ENCODE results near the gene PARP1.

The PARP1 gene

DNA sequence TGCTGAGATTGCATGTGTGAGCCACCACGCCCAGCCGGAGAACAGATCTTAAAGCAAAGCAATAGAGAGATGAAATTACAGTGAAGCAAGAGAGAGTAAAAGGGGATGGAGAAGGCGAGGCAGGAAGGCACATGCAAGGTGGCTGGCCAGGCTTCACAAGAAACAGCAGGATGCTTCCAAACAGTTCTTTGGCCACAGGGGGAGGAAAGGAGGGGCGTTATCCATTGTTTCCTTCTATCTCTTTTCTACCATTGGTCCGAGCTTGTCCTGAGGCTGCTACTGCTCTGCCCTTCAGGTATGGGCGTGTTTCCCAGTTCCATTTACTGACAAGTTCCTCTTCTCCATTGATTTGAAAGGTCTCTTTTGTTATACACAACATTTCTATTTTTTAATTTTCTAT lies 33.7 kb upstream of the PARP1 start:
- no peak for DNase-seq (ENCODE audit: low read depth)
- H3K4me3 ChIP-seq (ENCODE audit: control insufficient read depth, low read depth, low read length): no peak overlapping the region
- TF ChIP-seq, protein P1, sequence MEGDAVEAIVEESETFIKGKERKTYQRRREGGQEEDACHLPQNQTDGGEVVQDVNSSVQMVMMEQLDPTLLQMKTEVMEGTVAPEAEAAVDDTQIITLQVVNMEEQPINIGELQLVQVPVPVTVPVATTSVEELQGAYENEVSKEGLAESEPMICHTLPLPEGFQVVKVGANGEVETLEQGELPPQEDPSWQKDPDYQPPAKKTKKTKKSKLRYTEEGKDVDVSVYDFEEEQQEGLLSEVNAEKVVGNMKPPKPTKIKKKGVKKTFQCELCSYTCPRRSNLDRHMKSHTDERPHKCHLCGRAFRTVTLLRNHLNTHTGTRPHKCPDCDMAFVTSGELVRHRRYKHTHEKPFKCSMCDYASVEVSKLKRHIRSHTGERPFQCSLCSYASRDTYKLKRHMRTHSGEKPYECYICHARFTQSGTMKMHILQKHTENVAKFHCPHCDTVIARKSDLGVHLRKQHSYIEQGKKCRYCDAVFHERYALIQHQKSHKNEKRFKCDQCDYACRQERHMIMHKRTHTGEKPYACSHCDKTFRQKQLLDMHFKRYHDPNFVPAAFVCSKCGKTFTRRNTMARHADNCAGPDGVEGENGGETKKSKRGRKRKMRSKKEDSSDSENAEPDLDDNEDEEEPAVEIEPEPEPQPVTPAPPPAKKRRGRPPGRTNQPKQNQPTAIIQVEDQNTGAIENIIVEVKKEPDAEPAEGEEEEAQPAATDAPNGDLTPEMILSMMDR (IDR thresholded peaks at IDR 0.05; ENCODE audit: control insufficient read depth, insufficient read depth, low read depth, low read length, missing control alignments): no peak

DNA sequence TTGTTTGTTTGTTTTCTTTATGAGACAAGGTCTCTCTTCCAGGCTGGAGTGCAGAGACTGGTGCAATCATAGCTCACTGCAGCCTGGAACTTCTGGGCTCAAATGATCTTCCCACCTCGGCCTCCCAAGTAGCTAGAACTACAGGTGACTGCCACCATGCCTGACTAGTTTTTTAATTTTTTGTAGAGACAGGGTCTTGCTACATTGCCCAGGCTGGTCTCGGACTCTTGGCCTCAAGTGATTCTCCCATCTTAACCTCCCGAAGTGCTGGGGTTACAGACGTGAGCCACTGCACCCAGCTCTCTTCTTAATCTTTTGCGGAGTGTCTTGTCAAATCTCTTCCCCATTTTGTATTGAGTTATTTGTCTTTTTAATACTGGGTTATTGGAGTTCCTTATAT lies 32.6 kb upstream of the PARP1 start:
- TF ChIP-seq, protein P1 (IDR thresholded peaks at IDR 0.05; ENCODE audit: control insufficient read depth, insufficient read depth, low read depth, low read length, missing control alignments): no peak
- DNase-seq (ENCODE audit: low read depth): no peak
- no peak overlapping the region for H3K4me3 ChIP-seq (ENCODE audit: control insufficient read depth, low read depth, low read length)

DNA sequence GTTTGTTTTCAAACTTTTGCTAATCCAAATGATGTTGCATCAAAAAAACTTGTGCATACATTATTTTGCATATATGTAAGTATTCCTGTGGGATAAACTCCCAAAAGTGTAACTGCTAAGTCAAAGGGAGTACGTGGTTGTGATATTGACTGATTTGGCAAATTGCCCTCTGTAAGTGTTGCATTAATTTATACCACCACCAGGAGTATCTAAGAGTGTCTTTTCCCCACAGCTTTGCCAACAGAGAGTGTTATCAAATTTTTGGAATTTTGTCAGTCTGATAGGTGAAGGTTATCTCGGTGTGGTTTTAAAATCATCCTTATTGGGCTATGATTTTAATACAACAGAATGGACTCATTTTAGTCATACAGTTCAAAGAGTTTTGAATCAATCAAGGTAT lies 30.1 kb upstream of the PARP1 start:
- DNase-seq (ENCODE audit: low read depth): no peak
- H3K4me3 ChIP-seq (ENCODE audit: control insufficient read depth, low read depth, low read length): no peak overlapping the region
- TF ChIP-seq, protein P1 (IDR thresholded peaks at IDR 0.05; ENCODE audit: control insufficient read depth, insufficient read depth, low read depth, low read length, missing control alignments): no peak

DNA sequence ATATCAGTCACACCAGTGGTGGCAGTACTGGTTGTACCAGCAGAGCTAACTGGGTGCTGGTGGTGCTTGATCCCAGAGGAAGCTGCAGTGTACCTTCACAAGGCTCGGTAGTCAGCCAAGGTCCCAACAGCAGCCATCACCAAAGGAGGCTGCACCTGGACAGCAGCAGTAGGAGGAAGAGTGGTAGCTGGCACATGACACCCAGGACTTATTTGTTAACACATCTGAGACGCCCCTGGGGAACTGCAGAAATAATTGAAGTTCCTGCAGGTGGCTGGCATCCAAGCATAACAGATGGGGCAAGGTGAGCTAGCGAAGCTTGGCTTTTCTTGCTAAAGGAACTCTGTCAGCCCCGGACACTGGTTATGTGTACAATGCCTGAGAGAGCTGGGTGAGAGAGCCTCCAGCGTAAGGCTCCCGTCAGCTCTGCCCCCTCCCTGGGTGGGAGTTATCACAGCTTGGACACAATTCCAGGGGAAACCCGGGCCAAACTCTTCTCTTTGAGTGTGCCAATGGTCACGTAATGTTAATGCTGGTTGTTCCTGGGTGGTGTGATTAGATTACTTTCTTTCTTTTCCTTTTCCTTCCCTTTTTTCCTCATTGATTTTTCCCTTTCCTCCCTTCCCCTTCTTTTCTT lies 29.1 kb upstream of the PARP1 start:
- TF ChIP-seq, protein P1 (IDR thresholded peaks at IDR 0.05; ENCODE audit: control insufficient read depth, insufficient read depth, low read depth, low read length, missing control alignments): no peak
- H3K4me3 ChIP-seq (ENCODE audit: control insufficient read depth, low read depth, low read length): no peak overlapping the region
- no peak for DNase-seq (ENCODE audit: low read depth)

DNA sequence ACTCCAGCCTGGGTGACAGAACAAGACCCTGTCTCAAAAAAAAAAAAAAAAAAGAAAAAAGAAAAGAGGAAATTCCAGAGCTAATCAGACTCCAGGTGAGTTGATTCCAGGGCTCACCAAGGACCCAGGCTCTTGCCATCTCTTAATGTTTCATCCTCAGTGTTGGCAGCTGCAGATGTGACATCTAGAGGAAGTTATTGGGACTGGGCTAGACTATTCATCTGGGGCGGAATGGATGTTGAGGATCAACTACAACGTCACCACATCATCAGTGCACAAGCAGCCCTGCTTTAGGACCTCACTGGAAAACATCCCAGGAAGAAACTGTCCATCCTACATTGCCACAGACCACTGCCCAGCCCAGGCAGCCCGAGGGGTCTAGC lies 28.6 kb upstream of the PARP1 start:
- TF ChIP-seq, protein P1 (IDR thresholded peaks at IDR 0.05; ENCODE audit: control insufficient read depth, insufficient read depth, low read depth, low read length, missing control alignments): no peak
- no peak for DNase-seq (ENCODE audit: low read depth)
- H3K4me3 ChIP-seq (ENCODE audit: control insufficient read depth, low read depth, low read length): no peak overlapping the region

DNA sequence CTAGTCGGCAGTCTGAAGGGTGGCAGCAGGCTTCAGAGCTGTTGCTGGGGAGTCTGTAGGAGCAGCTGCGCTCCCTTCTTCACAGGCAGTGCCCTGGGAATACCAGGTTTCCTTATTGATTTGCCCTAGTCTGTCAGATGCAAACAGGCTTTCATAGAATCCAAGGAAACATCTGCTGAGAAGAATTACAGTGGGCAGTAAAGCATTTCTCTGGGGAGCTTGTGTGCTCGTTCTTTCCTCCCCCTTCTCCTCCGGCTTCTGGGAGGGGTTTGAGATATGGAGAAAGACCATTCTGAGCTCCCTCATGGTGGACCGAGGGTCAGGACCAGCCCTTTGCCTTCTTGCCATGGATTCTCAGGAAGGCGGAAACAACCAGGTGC lies 25.4 kb upstream of the PARP1 start:
- H3K4me3 ChIP-seq (ENCODE audit: control insufficient read depth, low read depth, low read length): no peak overlapping the region
- DNase-seq (ENCODE audit: low read depth): no peak
- TF ChIP-seq, protein P1 (IDR thresholded peaks at IDR 0.05; ENCODE audit: control insufficient read depth, insufficient read depth, low read depth, low read length, missing control alignments): no peak

Measured in AG09309 (cell line).